K562 (cell line): Measurements from ENCODE around the gene RUVBL2. TPM values are rescaled to one million over a fixed set of nuclear protein-coding genes. Genes with fewer than 3 reads are reported as not detected.

Source experiments
- ARHGAP35 ChIP-seq: fragments of 450-650 bp; IDR thresholded peaks from 2 replicates; pipeline ENCODE4 v1.6.1; 2018; ENCODE audit not compliant: partially characterized antibody
- BCOR ChIP-seq: fragments of 450-650 bp; IDR thresholded peaks from 2 replicates; pipeline ENCODE4 v1.6.1; 2016
- DMBX1 ChIP-seq: fragments of 250-450 bp; sonication (Bioruptor Pico); IDR thresholded peaks from 2 replicates; pipeline ENCODE4 v1.8.0; 2022; ENCODE audit warnings: inconsistent platforms, mild to moderate bottlenecking, moderate library complexity, borderline replicate concordance
- DPF2 ChIP-seq: fragments of 450-650 bp; IDR thresholded peaks from 2 replicates; pipeline ENCODE4 v1.6.1; 2016
- ELF2 ChIP-seq: fragments of 250-450 bp; sonication (Bioruptor Pico); IDR thresholded peaks from 2 replicates; pipeline ENCODE4 v1.5.0; 2021; ENCODE audit warnings: mild to moderate bottlenecking
- FOXM1 ChIP-seq, 2 experiments: fragments of 450-650 bp in 1 of 2; sonication (generic) in 1 of 2; formaldehyde crosslinking in 1 of 2; IDR thresholded peaks; 2 replicates each; pipeline versions ENCODE4 v1.6.1 to v1.9.0; 2017 to 2022; ENCODE audit warnings: low read depth in 2 of 2, mild to moderate bottlenecking in 2 of 2, missing genetic modification reagents in 1 of 2, moderate library complexity in 1 of 2
- HOXB6 ChIP-seq: fragments of 250-450 bp; sonication (Bioruptor Pico); IDR thresholded peaks from 2 replicates; pipeline ENCODE4 v1.5.1; 2022; ENCODE audit warnings: mild to moderate bottlenecking, borderline replicate concordance
- KDM1A ChIP-seq, 2 experiments: fragments of 450-650 bp; IDR thresholded peaks; 2 replicates each; pipeline ENCODE4 v1.6.1; 2016; ENCODE audit warnings: mild to moderate bottlenecking in 2 of 2
- LARP7 ChIP-seq: fragments of 450-650 bp; IDR thresholded peaks from 2 replicates; pipeline ENCODE4 v1.6.1; 2016
- MCM2 ChIP-seq: fragments of 450-650 bp; IDR thresholded peaks from 2 replicates; pipeline ENCODE4 v1.6.1; 2017; ENCODE audit warnings: low read depth, mild to moderate bottlenecking
- PHF20 ChIP-seq: fragments of 450-650 bp; IDR thresholded peaks from 2 replicates; pipeline ENCODE4 v1.6.1; 2018; ENCODE audit not compliant: partially characterized antibody
- POLR2G ChIP-seq: fragments of 200-400 bp; formaldehyde crosslinking; IDR thresholded peaks from 2 replicates; pipeline ENCODE4 v1.6.1; 2017; ENCODE audit warnings: low read depth, mild to moderate bottlenecking, antibody characterized with exemption, low read length, moderate library complexity
- RBM25 ChIP-seq: fragments of 200-400 bp; formaldehyde crosslinking; IDR thresholded peaks from 2 replicates; pipeline ENCODE4 v1.6.1; 2018; ENCODE audit warnings: low read length, low read depth, moderate library complexity; ENCODE audit not compliant: severe bottlenecking
- RBM34 ChIP-seq: fragments of 200-400 bp; formaldehyde crosslinking; IDR thresholded peaks from 2 replicates; pipeline ENCODE4 v1.6.1; 2018; ENCODE audit warnings: low read length, borderline replicate concordance; ENCODE audit not compliant: insufficient read depth
- RCOR1 ChIP-seq, 2 experiments: IDR thresholded peaks; 2 replicates each; pipeline ENCODE4 v1.6.1; 2012; ENCODE audit warnings: low read depth in 2 of 2, low read length in 2 of 2, borderline replicate concordance in 1 of 2, improper control_type of control experiment in 1 of 2
- SAFB ChIP-seq: fragments of 200-400 bp; formaldehyde crosslinking; IDR thresholded peaks from 2 replicates; pipeline ENCODE4 v1.6.1; 2017; ENCODE audit warnings: low read depth, low read length, borderline replicate concordance
- SP1 ChIP-seq: sonication (generic); formaldehyde crosslinking; IDR thresholded peaks from 2 replicates; pipeline ENCODE4 v1.8.1; 2022; ENCODE audit warnings: mild to moderate bottlenecking, missing genetic modification reagents
- SREBF1 ChIP-seq: fragments of 150-350 bp; IDR thresholded peaks from 2 replicates; pipeline ENCODE4 v1.6.1; 2014; ENCODE audit warnings: antibody characterized with exemption, low read depth, low read length, borderline replicate concordance
- STAT5A ChIP-seq: IDR thresholded peaks from 2 replicates; pipeline ENCODE4 v1.6.1; 2012; ENCODE audit warnings: low read length, inconsistent platforms, borderline replicate concordance
- TEAD2 ChIP-seq: fragments of 450-650 bp; IDR thresholded peaks from 2 replicates; pipeline ENCODE4 v1.6.1; 2016; ENCODE audit warnings: missing genetic modification characterization, control low read depth, missing compliant biosample characterization
- TRIM24 ChIP-seq, 2 experiments: fragments of 450-650 bp; IDR thresholded peaks; 2 replicates each; pipeline ENCODE4 v1.6.1; 2016
- ZBTB8A ChIP-seq: fragments of 450-650 bp; IDR thresholded peaks from 2 replicates; pipeline ENCODE4 v1.6.1; 2018; ENCODE audit warnings: mild to moderate bottlenecking, moderate library complexity; ENCODE audit not compliant: partially characterized antibody
- ZFP36 ChIP-seq: fragments of 150-350 bp; IDR thresholded peaks from 2 replicates; pipeline ENCODE4 v1.6.1; 2018; ENCODE audit warnings: low read length, low read depth; ENCODE audit not compliant: partially characterized antibody
- ZNF24 ChIP-seq: fragments of 450-650 bp; IDR thresholded peaks from 2 replicates; pipeline ENCODE4 v1.6.1; 2016
- ZNF444 ChIP-seq: fragments of 250-450 bp; sonication (Bioruptor Pico); IDR thresholded peaks from 2 replicates; pipeline ENCODE4 v1.4.0; 2020; ENCODE audit warnings: mild to moderate bottlenecking, moderate library complexity
- polyA plus RNA-seq, 8 experiments: library from polyadenylated mRNA; depleted of rRNA in 4 of 8; stranded (reverse) in 5 of 8; unstranded in 3 of 8; fragments of >200 nt; fragmentation: Nextera tagmentation in 2 of 8; fragmentation: Illumina TruSeq in 1 of 8; extraction: Ambion mirVana in 2 of 8; extraction: Trizol in 1 of 8; gene quantifications; 2 replicates each; pipeline versions ENCODE4 v1.2.1 to v1.2.3, GENCODE V29; 2011 to 2014; ENCODE audit warnings: inconsistent platforms in 1 of 8, missing spikeins in 1 of 8
- total RNA-seq, 7 experiments: library from RNA; depleted of rRNA in 6 of 7; stranded (reverse); fragments of >200 nt in 6 of 7; fragmentation: Illumina TruSeq in 2 of 7; extraction: Trizol in 2 of 7; gene quantifications; 2 replicates each; pipeline versions ENCODE4 v1.2.1 to v1.2.3, GENCODE V29; 2011 to 2021; ENCODE audit warnings: low replicate concordance in 1 of 7
- TF ChIP-seq, protein P1 (sequence below): sonication (generic); formaldehyde crosslinking; IDR thresholded peaks from 2 replicates; pipeline ENCODE4 v1.8.1; 2023; ENCODE audit warnings: mild to moderate bottlenecking, missing genetic modification reagents
- TF ChIP-seq, protein P2 (sequence below): fragments of 250-450 bp; sonication (Bioruptor Pico); IDR thresholded peaks from 2 replicates; pipeline ENCODE4 v1.5.0; 2021

The RUVBL2 gene
- total and polyA plus RNA-seq, 9 of the 15 experiments (the other 6 are each of a cell fraction or from before 2014, with no cell fraction given) = 71.4 to 453 (median 237) TPM

DNA sequence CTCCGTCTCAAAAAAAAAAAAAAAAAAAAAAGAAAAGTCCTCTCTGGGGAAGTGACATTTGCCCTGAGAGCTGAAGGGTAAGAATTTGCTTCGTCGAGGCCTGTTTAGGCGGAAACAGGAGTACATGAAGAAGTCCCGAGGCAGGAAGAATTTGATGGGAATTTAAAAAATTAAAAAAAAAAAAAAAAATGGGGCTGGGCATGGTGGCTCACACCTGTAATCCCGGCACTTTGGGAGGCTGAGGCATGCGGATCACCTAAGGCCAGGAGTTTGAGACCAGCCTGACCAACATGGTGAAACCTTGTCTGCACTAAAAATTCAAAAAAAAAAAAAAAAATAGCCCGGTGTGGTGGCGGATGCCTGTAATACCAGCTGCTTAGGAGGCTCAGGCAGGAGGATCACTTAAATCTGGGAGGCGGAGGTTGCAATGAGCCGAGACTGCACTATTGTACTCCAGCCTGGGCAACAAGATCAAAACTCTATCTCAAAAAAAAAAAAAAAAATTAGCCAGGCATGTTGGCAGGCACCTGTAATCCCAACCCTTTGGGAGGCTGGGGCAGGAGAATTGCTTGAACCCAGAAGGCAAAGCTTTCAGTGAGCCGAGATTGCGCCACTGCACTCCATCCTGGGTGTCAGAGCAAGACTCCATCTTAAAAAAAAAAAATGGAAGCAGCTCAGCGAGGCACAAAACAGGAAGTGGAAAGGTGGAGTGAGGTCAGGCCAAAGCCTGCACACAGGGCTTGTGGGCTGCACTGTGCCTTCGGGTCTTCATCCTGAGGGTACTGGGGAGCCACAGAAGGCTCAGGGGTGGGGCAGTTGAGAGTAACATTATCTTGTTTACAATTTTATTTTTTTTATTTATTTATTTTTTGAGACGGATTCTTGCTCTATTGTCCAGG lies 34.1 kb upstream of the RUVBL2 start (continued):
- no peak for TF ChIP-seq TEAD2 (tag)
- no peak for TF ChIP-seq DPF2
- TF ChIP-seq LARP7 = no peak
- no peak for TF ChIP-seq DMBX1 (CRISPR knock-in tag)
- no peak for TF ChIP-seq ARHGAP35
- no peak for TF ChIP-seq HOXB6 (CRISPR knock-in tag)
- TF ChIP-seq ZBTB8A = no peak
- 0 out of 4 replicates have a peak, but pooled peaks of 1 of the 2 experiments have one; percentile 10 for TF ChIP-seq RCOR1 (IDR thresholded peaks at IDR 0.05; ENCODE audit: borderline replicate concordance in 1 of 2, low read depth in 2 of 2, low read length in 2 of 2)
- no peak for TF ChIP-seq ZNF24
- no peak for TF ChIP-seq MCM2
- TF ChIP-seq ELF2 (CRISPR knock-in tag) = no peak
- TF ChIP-seq STAT5A = no peak
- TF ChIP-seq ZFP36 = peak; percentile 75
- TF ChIP-seq POLR2G = no peak
- TF ChIP-seq SREBF1 = no peak
- TF ChIP-seq, protein P1, sequence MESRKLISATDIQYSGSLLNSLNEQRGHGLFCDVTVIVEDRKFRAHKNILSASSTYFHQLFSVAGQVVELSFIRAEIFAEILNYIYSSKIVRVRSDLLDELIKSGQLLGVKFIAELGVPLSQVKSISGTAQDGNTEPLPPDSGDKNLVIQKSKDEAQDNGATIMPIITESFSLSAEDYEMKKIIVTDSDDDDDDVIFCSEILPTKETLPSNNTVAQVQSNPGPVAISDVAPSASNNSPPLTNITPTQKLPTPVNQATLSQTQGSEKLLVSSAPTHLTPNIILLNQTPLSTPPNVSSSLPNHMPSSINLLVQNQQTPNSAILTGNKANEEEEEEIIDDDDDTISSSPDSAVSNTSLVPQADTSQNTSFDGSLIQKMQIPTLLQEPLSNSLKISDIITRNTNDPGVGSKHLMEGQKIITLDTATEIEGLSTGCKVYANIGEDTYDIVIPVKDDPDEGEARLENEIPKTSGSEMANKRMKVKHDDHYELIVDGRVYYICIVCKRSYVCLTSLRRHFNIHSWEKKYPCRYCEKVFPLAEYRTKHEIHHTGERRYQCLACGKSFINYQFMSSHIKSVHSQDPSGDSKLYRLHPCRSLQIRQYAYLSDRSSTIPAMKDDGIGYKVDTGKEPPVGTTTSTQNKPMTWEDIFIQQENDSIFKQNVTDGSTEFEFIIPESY (CRISPR knock-in tag) = peak; percentile 81; the same call in 1 of the 2 replicates
- no peak for TF ChIP-seq TRIM24 (IDR thresholded peaks at IDR 0.05)
- TF ChIP-seq RBM34 = no peak
- TF ChIP-seq FOXM1 (IDR thresholded peaks at IDR 0.05; ENCODE audit: low read depth) = no peak
- no peak for TF ChIP-seq FOXM1 (CRISPR knock-in tag; IDR thresholded peaks at IDR 0.05; ENCODE audit: low read depth)
- peak; percentile 63 for TF ChIP-seq RBM25
- TF ChIP-seq ZNF444 (CRISPR knock-in tag) = no peak
- TF ChIP-seq BCOR = peak; percentile 52; the same call in 1 of the 2 replicates
- TF ChIP-seq PHF20 = no peak
- no peak for TF ChIP-seq KDM1A (IDR thresholded peaks at IDR 0.05)
- TF ChIP-seq SP1 (CRISPR knock-in tag) = no peak
- TF ChIP-seq, protein P2, sequence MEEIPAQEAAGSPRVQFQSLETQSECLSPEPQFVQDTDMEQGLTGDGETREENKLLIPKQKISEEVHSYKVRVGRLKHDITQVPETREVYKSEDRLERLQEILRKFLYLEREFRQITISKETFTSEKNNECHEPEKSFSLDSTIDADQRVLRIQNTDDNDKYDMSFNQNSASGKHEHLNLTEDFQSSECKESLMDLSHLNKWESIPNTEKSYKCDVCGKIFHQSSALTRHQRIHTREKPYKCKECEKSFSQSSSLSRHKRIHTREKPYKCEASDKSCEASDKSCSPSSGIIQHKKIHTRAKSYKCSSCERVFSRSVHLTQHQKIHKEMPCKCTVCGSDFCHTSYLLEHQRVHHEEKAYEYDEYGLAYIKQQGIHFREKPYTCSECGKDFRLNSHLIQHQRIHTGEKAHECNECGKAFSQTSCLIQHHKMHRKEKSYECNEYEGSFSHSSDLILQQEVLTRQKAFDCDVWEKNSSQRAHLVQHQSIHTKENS (CRISPR knock-in tag) = no peak
- TF ChIP-seq SAFB = no peak
